Ammon's horn (tissue), 1 donor: ENCODE measurements around the gene BIN1.

Experiments used
- DNase-seq: peaks from one replicate; pipeline ENCODE4 v3.0.0-alpha.2; 2016; ENCODE audit warnings: low spot score

Gene BIN1

GRCh38 chr2:127090281-127091120 lies 16.5 kb downstream of the BIN1 start:
- DNase-seq: no peak

GRCh38 chr2:127089478-127090235 lies 17.3 kb downstream of the BIN1 start:
- no peak for DNase-seq

- no peak for DNase-seq
Measured at GRCh38 chr2:127088706-127089105, 18.2 kb downstream of the BIN1 start.

- DNase-seq: no peak
Measured at GRCh38 chr2:127087791-127088495, 19.0 kb downstream of the BIN1 start.

GRCh38 chr2:127086990-127087790 lies 19.8 kb downstream of the BIN1 start:
- DNase-seq: no peak

- DNase-seq: no peak
Measured at GRCh38 chr2:127085317-127085681, 21.7 kb downstream of the BIN1 start.

GRCh38 chr2:127084611-127085316 lies 22.2 kb downstream of the BIN1 start:
- DNase-seq: no peak

- peak; percentile 83 for DNase-seq
Measured at GRCh38 chr2:127083819-127084503, 23.0 kb downstream of the BIN1 start.

GRCh38 chr2:127082974-127083373 lies 24.0 kb downstream of the BIN1 start:
- DNase-seq: no peak

- peak; percentile 85 for DNase-seq
Measured at GRCh38 chr2:127081826-127082633, 24.9 kb downstream of the BIN1 start.

GRCh38 chr2:127080938-127081755 lies 25.8 kb downstream of the BIN1 start:
- DNase-seq: no peak

GRCh38 chr2:127080226-127080937 lies 26.6 kb downstream of the BIN1 start:
- DNase-seq: no peak

- no peak for DNase-seq
Measured at GRCh38 chr2:127079358-127079920, 27.5 kb downstream of the BIN1 start.

GRCh38 chr2:127078666-127079270 lies 28.2 kb downstream of the BIN1 start:
- DNase-seq: no peak

GRCh38 chr2:127078028-127078427 lies 28.9 kb downstream of the BIN1 start:
- DNase-seq: no peak

- DNase-seq: no peak
Measured at GRCh38 chr2:127076924-127077323, 30.0 kb downstream of the BIN1 start.

- no peak for DNase-seq
Measured at GRCh38 chr2:127076290-127076689, 30.7 kb downstream of the BIN1 start.
